Measurements from ENCODE around the gene DIAPH2. TPM values are rescaled to one million over a fixed set of nuclear protein-coding genes. Genes with fewer than 3 reads are reported as not detected.

DIAPH2 gene
- total RNA-seq, 3 donors from 2014 or later, result 27.4 to 66.4 (median 30.8) TPM

DNA sequence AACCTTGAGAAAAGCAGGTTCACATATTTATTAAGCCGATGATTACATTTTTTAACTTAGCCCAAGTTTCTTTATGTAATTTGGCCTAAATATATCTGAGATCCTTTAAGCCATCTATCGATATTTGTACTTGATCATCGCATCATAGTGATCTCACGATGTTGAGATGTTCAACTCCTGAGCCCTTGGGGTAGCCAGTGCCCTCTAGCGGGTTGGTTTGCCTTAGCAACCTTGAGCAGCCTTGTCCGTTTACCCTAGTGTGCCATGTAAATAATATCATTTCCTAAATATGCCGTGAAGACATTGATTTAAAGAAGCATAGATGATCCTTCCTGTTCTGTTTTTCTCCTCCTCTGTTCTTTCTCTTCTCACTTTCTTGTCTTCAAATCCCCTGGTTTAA, 631.3 kb downstream of the DIAPH2 start:
- H3K4me1 ChIP-seq, result no peaks in the 10 kb centered on the region
- TF ChIP-seq, protein P1, sequence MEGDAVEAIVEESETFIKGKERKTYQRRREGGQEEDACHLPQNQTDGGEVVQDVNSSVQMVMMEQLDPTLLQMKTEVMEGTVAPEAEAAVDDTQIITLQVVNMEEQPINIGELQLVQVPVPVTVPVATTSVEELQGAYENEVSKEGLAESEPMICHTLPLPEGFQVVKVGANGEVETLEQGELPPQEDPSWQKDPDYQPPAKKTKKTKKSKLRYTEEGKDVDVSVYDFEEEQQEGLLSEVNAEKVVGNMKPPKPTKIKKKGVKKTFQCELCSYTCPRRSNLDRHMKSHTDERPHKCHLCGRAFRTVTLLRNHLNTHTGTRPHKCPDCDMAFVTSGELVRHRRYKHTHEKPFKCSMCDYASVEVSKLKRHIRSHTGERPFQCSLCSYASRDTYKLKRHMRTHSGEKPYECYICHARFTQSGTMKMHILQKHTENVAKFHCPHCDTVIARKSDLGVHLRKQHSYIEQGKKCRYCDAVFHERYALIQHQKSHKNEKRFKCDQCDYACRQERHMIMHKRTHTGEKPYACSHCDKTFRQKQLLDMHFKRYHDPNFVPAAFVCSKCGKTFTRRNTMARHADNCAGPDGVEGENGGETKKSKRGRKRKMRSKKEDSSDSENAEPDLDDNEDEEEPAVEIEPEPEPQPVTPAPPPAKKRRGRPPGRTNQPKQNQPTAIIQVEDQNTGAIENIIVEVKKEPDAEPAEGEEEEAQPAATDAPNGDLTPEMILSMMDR (IDR thresholded peaks at IDR 0.05), result no peak
- TF ChIP-seq POLR2AphosphoS5 (IDR thresholded peaks at IDR 0.05) (no peak), POLR2A (IDR thresholded peaks at IDR 0.05) (no peak)
- no peaks in the 10 kb centered on the region for H3K9me3 ChIP-seq

DNA sequence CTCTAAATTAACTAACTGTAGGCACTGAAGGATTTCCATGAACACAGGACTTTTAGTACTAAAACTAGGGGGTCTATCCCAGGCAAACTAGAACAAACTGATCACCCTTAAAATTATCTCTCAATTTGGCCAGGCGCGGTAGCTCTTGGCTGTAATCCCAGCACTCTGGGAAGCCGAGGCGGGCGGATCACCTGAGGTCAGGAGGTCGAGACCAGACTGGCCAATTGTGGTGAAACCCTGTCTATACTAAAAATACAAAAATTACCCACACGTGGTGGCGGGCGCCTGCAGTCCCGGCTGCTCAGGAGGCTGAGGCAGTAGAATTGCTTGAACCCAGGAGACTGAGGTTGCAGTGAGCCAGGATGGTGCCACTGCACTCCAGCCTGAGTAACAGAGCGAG, 635.7 kb downstream of the DIAPH2 start:
- H3K9me3 ChIP-seq, result no peaks in the 10 kb centered on the region
- no peak for TF ChIP-seq POLR2A (IDR thresholded peaks at IDR 0.05)
- TF ChIP-seq, protein P1 (IDR thresholded peaks at IDR 0.05), result no peak
- TF ChIP-seq POLR2AphosphoS5 (IDR thresholded peaks at IDR 0.05), result no peak
- no peaks in the 10 kb centered on the region for H3K36me3 ChIP-seq
- no peak for DNase-seq (ENCODE audit: low spot score in 2 of 2)
- no peaks in the 10 kb centered on the region for H3K4me1 ChIP-seq
- no peak overlapping the region for H3K4me3 ChIP-seq
- H3K27ac ChIP-seq, result no peak overlapping the region
- intact Hi-C loops (cut with DNase I; ENCODE audit: low total_unique reads), result no loop called here
- H3K27me3 ChIP-seq, result peaks cover 0 to 3% of the 10 kb centered on the region in 2 donors

More for the DNA sequence above, 631.3 kb downstream of the DIAPH2 start:
- Histone ChIP-seq H3K27ac (no peak overlapping the region), H3K4me3 (no peak overlapping the region), H3K36me3 (no peaks in the 10 kb centered on the region), H3K27me3 (peaks cover 0 to 9% of the 10 kb centered on the region in 2 donors)
- no peak for DNase-seq (ENCODE audit: low spot score in 2 of 2)
- intact Hi-C loops (cut with DNase I; ENCODE audit: low total_unique reads), result no loop called here

DNA sequence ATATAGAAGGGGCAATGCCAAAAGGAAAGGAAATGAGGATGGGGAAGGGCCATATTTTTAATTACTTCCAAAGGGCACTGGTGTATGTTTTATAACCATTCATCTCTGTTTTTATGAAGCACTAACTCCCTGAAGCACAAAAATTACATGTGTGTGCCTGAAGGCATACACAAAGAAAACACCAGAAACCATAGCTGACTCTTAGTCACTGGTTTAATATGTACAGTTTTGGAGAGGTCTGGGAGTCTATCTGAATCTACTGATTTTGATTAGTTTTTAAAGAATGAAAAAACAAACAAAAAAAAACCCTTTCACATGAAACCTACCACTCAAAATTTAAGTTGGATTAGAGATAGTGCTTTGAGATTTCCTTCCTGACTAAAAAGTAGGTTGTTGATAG, 637.8 kb downstream of the DIAPH2 start:
- no peak for DNase-seq (ENCODE audit: low spot score in 2 of 2)
- no peaks in the 10 kb centered on the region for H3K36me3 ChIP-seq
- H3K4me3 ChIP-seq, result no peak overlapping the region
- no peaks in the 10 kb centered on the region for H3K4me1 ChIP-seq
- H3K9me3 ChIP-seq, result no peaks in the 10 kb centered on the region
- intact Hi-C loops (cut with DNase I; ENCODE audit: low total_unique reads), result no loop called here
- H3K27ac ChIP-seq, result no peak overlapping the region
- peaks cover 0 to 3% of the 10 kb centered on the region in 2 donors for H3K27me3 ChIP-seq
- TF ChIP-seq POLR2A (IDR thresholded peaks at IDR 0.05) (no peak), POLR2AphosphoS5 (IDR thresholded peaks at IDR 0.05) (no peak)
- TF ChIP-seq, protein P1 (IDR thresholded peaks at IDR 0.05), result no peak

DNA sequence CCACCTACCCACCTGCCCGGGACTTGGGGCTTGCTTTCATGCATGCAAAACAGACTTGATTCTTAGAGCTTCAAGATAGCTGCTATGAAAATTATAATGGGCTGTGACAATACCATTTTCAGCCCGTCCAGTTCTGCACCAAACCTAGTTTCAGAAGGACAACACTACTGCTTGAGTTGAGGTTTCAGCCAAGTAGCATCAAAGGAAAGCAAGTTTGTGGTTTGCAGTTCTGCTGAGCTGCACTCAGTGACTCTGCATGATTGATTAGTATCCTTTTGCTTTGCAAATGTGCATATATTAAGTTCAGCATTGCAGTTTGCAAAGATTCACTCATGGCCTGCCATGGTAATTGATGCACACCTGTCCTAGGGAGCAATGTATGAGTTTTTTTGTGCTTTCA, 641.8 kb downstream of the DIAPH2 start:
- TF ChIP-seq, protein P1 (IDR thresholded peaks at IDR 0.05), result no peak
- TF ChIP-seq POLR2A (IDR thresholded peaks at IDR 0.05) (no peak), POLR2AphosphoS5 (IDR thresholded peaks at IDR 0.05) (no peak)
- intact Hi-C loops (cut with DNase I; ENCODE audit: low total_unique reads), result loop anchor here (5.0 kb wide), 1 partner anchor 469 kb away; no protein-coding TSS in a partner anchor
- H3K4me3 ChIP-seq, result no peak overlapping the region
- H3K27ac ChIP-seq, result no peak overlapping the region
- no peaks in the 10 kb centered on the region for H3K36me3 ChIP-seq
- H3K27me3 ChIP-seq, result peaks cover 0 to 5% of the 10 kb centered on the region in 2 donors
- no peaks in the 10 kb centered on the region for H3K4me1 ChIP-seq
- H3K9me3 ChIP-seq, result no peaks in the 10 kb centered on the region
- no peak for DNase-seq (ENCODE audit: low spot score in 2 of 2)

DNA sequence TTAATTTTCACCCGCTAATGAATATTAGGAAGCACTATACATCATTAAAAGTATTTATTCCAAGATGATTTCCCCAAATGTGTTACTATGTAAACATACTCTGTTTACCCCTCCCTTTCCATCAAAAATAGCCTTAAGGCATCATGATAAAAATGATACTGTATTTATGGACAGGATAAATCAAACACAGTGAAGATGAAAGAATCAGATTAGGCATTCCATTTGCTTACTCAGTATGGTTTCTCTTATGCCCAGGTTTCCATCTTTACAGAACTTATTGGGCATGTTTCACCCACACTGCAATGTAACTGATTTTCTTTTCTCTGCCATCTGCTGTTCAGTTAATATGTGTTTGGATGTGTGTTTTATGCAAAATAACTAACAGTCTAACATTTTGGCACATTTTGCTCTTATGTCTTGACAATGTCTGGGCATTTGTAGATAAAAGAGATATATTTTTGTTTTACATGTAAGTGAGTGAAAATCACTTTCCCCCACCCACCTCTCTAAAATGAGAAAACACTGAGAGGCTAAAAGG, 644.3 kb downstream of the DIAPH2 start:
- no peak for TF ChIP-seq POLR2AphosphoS5 (IDR thresholded peaks at IDR 0.05)
- TF ChIP-seq, protein P1 (IDR thresholded peaks at IDR 0.05), result no peak
- TF ChIP-seq POLR2A (IDR thresholded peaks at IDR 0.05), result no peak
- no peaks in the 10 kb centered on the region for H3K9me3 ChIP-seq
- no peak for DNase-seq (ENCODE audit: low spot score in 2 of 2)
- no peak overlapping the region for H3K27ac ChIP-seq
- H3K36me3 ChIP-seq, result no peaks in the 10 kb centered on the region
- intact Hi-C loops (cut with DNase I; ENCODE audit: low total_unique reads), result loop anchor here (5.0 kb wide), 1 partner anchor 472 kb away; no protein-coding TSS in a partner anchor
- peaks cover 0 to 5% of the 10 kb centered on the region in 2 donors for H3K27me3 ChIP-seq
- no peaks in the 10 kb centered on the region for H3K4me1 ChIP-seq
- no peak overlapping the region for H3K4me3 ChIP-seq

Data from breast epithelium (tissue), 4 donors.